HEK293 (cell line): ENCODE results near the gene IL31RA.

Experiments
- CTCF ChIA-PET: fragments of 350-600 bp; formaldehyde crosslinking; extraction: SDS; loops from one replicate; lab custom pipeline; 2021; ENCODE audit warnings: antibody characterized with exemption; lab: Yijun Ruan, JAX
- POLR2A ChIA-PET: fragments of 300-600 bp; formaldehyde crosslinking; extraction: SDS; loops from one replicate; lab custom pipeline; 2020; ENCODE audit warnings: antibody characterized with exemption, inconsistent platforms; lab: Yijun Ruan, JAX
- H3K27ac ChIP-seq: fragments of 200-500 bp; sonication (Bioruptor generic); 2 replicates; pipeline ENCODE4 v1.5.1; 2014; ENCODE audit warnings: low read depth, low read length, control low read depth, inconsistent platforms; ENCODE audit errors: extremely low read depth
- H3K36me3 ChIP-seq, 2 experiments: fragments of 200-500 bp in 1 of 2; sonication (Bioruptor generic) in 1 of 2; 1 replicate in 1 of 2; 2 replicates in 1 of 2; pipeline ENCODE4 v1.5.1; 2014 to 2017; ENCODE audit warnings: inconsistent platforms in 2 of 2, low read length in 2 of 2; ENCODE audit not compliant: control insufficient read depth in 2 of 2, insufficient read depth in 1 of 2
- H3K4me1 ChIP-seq: fragments of 200-500 bp; sonication (Bioruptor generic); 2 replicates; pipeline ENCODE4 v1.5.1; 2014; ENCODE audit warnings: mild to moderate bottlenecking, low read length, inconsistent platforms; ENCODE audit not compliant: control insufficient read depth, insufficient read depth
- H3K4me3 ChIP-seq: 2 replicates; pipeline ENCODE4 v1.5.1; 2011; ENCODE audit warnings: low read depth, mild to moderate bottlenecking, control low read depth, low read length, moderate library complexity
- H3K9me3 ChIP-seq: fragments of 200-500 bp; sonication (Bioruptor generic); 2 replicates; pipeline ENCODE4 v1.5.1; 2014; ENCODE audit warnings: low read depth, low read length, inconsistent platforms; ENCODE audit not compliant: control insufficient read depth, insufficient read depth
- CTCF ChIP-seq: fragments of 450-650 bp; formaldehyde crosslinking; IDR thresholded peaks from 2 replicates; pipeline ENCODE4 v1.5.1; 2016; ENCODE audit warnings: missing biosample characterization, missing genetic modification characterization
- GLIS2 ChIP-seq: fragments of 450-650 bp; formaldehyde crosslinking; IDR thresholded peaks from 2 replicates; pipeline ENCODE4 v1.5.1; 2016; ENCODE audit warnings: missing biosample characterization, missing genetic modification characterization
- KLF7 ChIP-seq: fragments of 450-650 bp; formaldehyde crosslinking; IDR thresholded peaks from 2 replicates; pipeline ENCODE4 v1.5.1; 2016; ENCODE audit warnings: missing biosample characterization, missing genetic modification characterization, borderline replicate concordance
- OSR2 ChIP-seq: fragments of 450-650 bp; formaldehyde crosslinking; IDR thresholded peaks from 2 replicates; pipeline ENCODE4 v1.5.1; 2016; ENCODE audit warnings: missing biosample characterization, missing genetic modification characterization
- PRDM2 ChIP-seq: fragments of 450-650 bp; formaldehyde crosslinking; IDR thresholded peaks from 2 replicates; pipeline ENCODE4 v1.5.1; 2016; ENCODE audit warnings: missing biosample characterization, missing genetic modification characterization, borderline replicate concordance
- SCRT2 ChIP-seq: fragments of 450-650 bp; formaldehyde crosslinking; IDR thresholded peaks from 2 replicates; pipeline ENCODE4 v1.5.1; 2016; ENCODE audit warnings: missing biosample characterization, missing genetic modification characterization
- SETDB1 ChIP-seq: IDR thresholded peaks from one replicate; pipeline ENCODE4 v1.6.1; 2017; ENCODE audit warnings: mild to moderate bottlenecking, low read length, moderate library complexity, mixed read lengths; ENCODE audit not compliant: insufficient read length
- YY1 ChIP-seq: fragments of 450-650 bp; formaldehyde crosslinking; IDR thresholded peaks from 2 replicates; pipeline ENCODE4 v1.5.1; 2018; ENCODE audit warnings: missing biosample characterization, missing genetic modification characterization
- ZBTB10 ChIP-seq: fragments of 450-650 bp; formaldehyde crosslinking; IDR thresholded peaks from 2 replicates; pipeline ENCODE4 v1.5.1; 2016; ENCODE audit warnings: missing biosample characterization, missing genetic modification characterization
- ZBTB17 ChIP-seq: fragments of 450-650 bp; formaldehyde crosslinking; IDR thresholded peaks from 2 replicates; pipeline ENCODE4 v1.5.1; 2016; ENCODE audit warnings: missing biosample characterization, missing genetic modification characterization
- ZFP37 ChIP-seq: fragments of 450-650 bp; formaldehyde crosslinking; IDR thresholded peaks from 2 replicates; pipeline ENCODE4 v1.5.1; 2016; ENCODE audit warnings: missing biosample characterization, missing genetic modification characterization
- ZNF133 ChIP-seq: fragments of 450-650 bp; formaldehyde crosslinking; IDR thresholded peaks from 2 replicates; pipeline ENCODE4 v1.5.1; 2016; ENCODE audit warnings: missing biosample characterization, missing genetic modification characterization
- ZNF138 ChIP-seq: fragments of 450-650 bp; formaldehyde crosslinking; IDR thresholded peaks from 2 replicates; pipeline ENCODE4 v1.5.1; 2016; ENCODE audit warnings: missing biosample characterization, missing genetic modification characterization, borderline replicate concordance
- ZNF175 ChIP-seq: fragments of 450-650 bp; formaldehyde crosslinking; IDR thresholded peaks from 2 replicates; pipeline ENCODE4 v1.5.1; 2016; ENCODE audit warnings: missing biosample characterization, missing genetic modification characterization
- ZNF292 ChIP-seq: fragments of 450-650 bp; formaldehyde crosslinking; IDR thresholded peaks from 2 replicates; pipeline ENCODE4 v1.5.1; 2016; ENCODE audit warnings: low read depth, missing biosample characterization, missing genetic modification characterization, borderline replicate concordance
- ZNF610 ChIP-seq: fragments of 450-650 bp; formaldehyde crosslinking; IDR thresholded peaks from 2 replicates; pipeline ENCODE4 v1.5.1; 2016; ENCODE audit warnings: missing biosample characterization, missing genetic modification characterization, borderline replicate concordance
- ZNF654 ChIP-seq: fragments of 450-650 bp; formaldehyde crosslinking; IDR thresholded peaks from 2 replicates; pipeline ENCODE4 v1.5.1; 2016; ENCODE audit warnings: low read depth, missing biosample characterization, missing genetic modification characterization
- ZNF658 ChIP-seq: fragments of 450-650 bp; formaldehyde crosslinking; IDR thresholded peaks from 2 replicates; pipeline ENCODE4; 2016; ENCODE audit warnings: missing biosample characterization, missing genetic modification characterization
- ZNF660 ChIP-seq: fragments of 450-650 bp; IDR thresholded peaks from 2 replicates; pipeline ENCODE4 v1.5.1; 2018; ENCODE audit warnings: missing biosample characterization, mild to moderate bottlenecking, missing genetic modification characterization
- ZNF747 ChIP-seq: fragments of 450-650 bp; formaldehyde crosslinking; IDR thresholded peaks from 2 replicates; pipeline ENCODE4 v1.5.1; 2016; ENCODE audit warnings: missing biosample characterization, missing genetic modification characterization
- ZNF768 ChIP-seq: fragments of 450-650 bp; formaldehyde crosslinking; IDR thresholded peaks from 2 replicates; pipeline ENCODE4 v1.5.1; 2018; ENCODE audit warnings: missing biosample characterization, mild to moderate bottlenecking, missing genetic modification characterization
- ZNF776 ChIP-seq: fragments of 450-650 bp; formaldehyde crosslinking; IDR thresholded peaks from 2 replicates; pipeline ENCODE4 v1.5.0; 2017; ENCODE audit warnings: missing biosample characterization, missing genetic modification characterization, borderline replicate concordance
- ZNF792 ChIP-seq: fragments of 450-650 bp; formaldehyde crosslinking; IDR thresholded peaks from 2 replicates; pipeline ENCODE4 v1.5.1; 2016; ENCODE audit warnings: missing biosample characterization, missing genetic modification characterization

IL31RA gene

GRCh38 chr5:55866934-55867333 is 15.8 kb downstream of the IL31RA start:
- POLR2A ChIA-PET = no interaction called here
- Histone ChIP-seq H3K36me3 (no peaks in the 10 kb centered on the region), H3K9me3 (no peaks in the 10 kb centered on the region), H3K27ac (no peak overlapping the region), H3K4me1 (no peaks in the 10 kb centered on the region), H3K4me3 (no peak overlapping the region)
- CTCF ChIA-PET = interaction anchor here (0.7 kb wide), 1 partner anchor 11 kb away, joined by 3 read pairs; no protein-coding TSS in a partner anchor
- TF ChIP-seq ZNF175 (tag by site-specific recombination) (no peak), ZNF292 (tag by site-specific recombination) (no peak), ZNF658 (tag by site-specific recombination) (no peak), ZNF776 (tag by site-specific recombination) (no peak), YY1 (tag by site-specific recombination) (no peak), SCRT2 (tag by site-specific recombination) (no peak), ZNF610 (tag by site-specific recombination) (no peak), ZBTB10 (tag by site-specific recombination) (no peak), ZNF747 (tag by site-specific recombination) (no peak)

GRCh38 chr5:55868846-55869245 is 17.7 kb downstream of the IL31RA start:
- CTCF ChIA-PET = interaction anchor here (0.6 kb wide), 1 partner anchor 33 kb away, joined by 3 read pairs; no protein-coding TSS in a partner anchor
- H3K27ac ChIP-seq = no peak overlapping the region
- no peaks in the 10 kb centered on the region for H3K36me3 ChIP-seq
- TF ChIP-seq ZNF654 (tag by site-specific recombination) (no peak), OSR2 (tag by site-specific recombination) (peak; percentile 33; the same call in 1 of the 2 replicates)
- no peaks in the 10 kb centered on the region for H3K9me3 ChIP-seq
- POLR2A ChIA-PET = no interaction called here
- H3K4me3 ChIP-seq = no peak overlapping the region
- H3K4me1 ChIP-seq = no peaks in the 10 kb centered on the region

- Histone ChIP-seq H3K4me3 (no peak overlapping the region), H3K36me3 (no peaks in the 10 kb centered on the region), H3K9me3 (no peaks in the 10 kb centered on the region), H3K4me1 (no peaks in the 10 kb centered on the region), H3K27ac (no peak overlapping the region)
- ChIA-PET CTCF (no interaction called here), POLR2A (interaction anchor here (0.5 kb wide), 1 partner anchor 52 kb away, joined by 3 read pairs; no protein-coding TSS in a partner anchor)
- no peak for TF ChIP-seq ZBTB17 (tag by site-specific recombination)
- TF ChIP-seq SETDB1 = no peak
- TF ChIP-seq CTCF (tag by site-specific recombination) = no peak
- no peak for TF ChIP-seq ZNF138 (tag by site-specific recombination)
- TF ChIP-seq ZFP37 (tag by site-specific recombination) = no peak
- no peak for TF ChIP-seq ZNF792 (tag by site-specific recombination)
- no peak for TF ChIP-seq KLF7 (tag by site-specific recombination)
- TF ChIP-seq GLIS2 (tag by site-specific recombination) = no peak
- no peak for TF ChIP-seq ZNF133 (tag by site-specific recombination)
- no peak for TF ChIP-seq ZNF768
- TF ChIP-seq PRDM2 (tag by site-specific recombination) = no peak
- TF ChIP-seq ZNF660 = no peak
These were observed 18.7 kb downstream of the IL31RA start for GRCh38 chr5:55869847-55870246.
